Keratinocyte (primary cell): Measurements from ENCODE around the gene ITPR2. TPM values are rescaled to one million over a fixed set of nuclear protein-coding genes. Genes with fewer than 3 reads are reported as not detected.

Experiments used
- DNase-seq: peaks from one replicate; pipeline ENCODE4 v3.0.0-alpha.2; 2011; ENCODE audit warnings: low read depth, missing footprints, low spot score
- FAIRE-seq: peaks from 2 replicates; lab custom pipeline; 2011; peaks lifted over from hg19 to GRCh38; lab: Jason Lieb, UNC
- H2AFZ ChIP-seq: 2 replicates; pipeline ENCODE4 v1.6.0; 2012; ENCODE audit warnings: low read length, control low read depth, inconsistent platforms; ENCODE audit not compliant: control insufficient read depth
- H3K27ac ChIP-seq: 2 replicates; pipeline ENCODE4 v1.5.1; 2011; ENCODE audit warnings: low read length; ENCODE audit not compliant: control insufficient read depth, insufficient read depth
- H3K27me3 ChIP-seq: 3 replicates; pipeline ENCODE4 v1.6.0; 2011; ENCODE audit warnings: low read length; ENCODE audit not compliant: control insufficient read depth, insufficient read depth; ENCODE audit errors: extremely low read depth
- H3K36me3 ChIP-seq, 2 experiments: 2 replicates in 1 of 2; 3 replicates in 1 of 2; pipeline ENCODE4 v1.5.1; 2011; ENCODE audit warnings: low read length in 2 of 2, mild to moderate bottlenecking in 1 of 2; ENCODE audit not compliant: control insufficient read depth in 2 of 2, insufficient read depth in 2 of 2; ENCODE audit errors: extremely low read depth in 1 of 2
- H3K4me1 ChIP-seq: 3 replicates; pipeline ENCODE4 v1.5.1; 2011; ENCODE audit warnings: low read length; ENCODE audit not compliant: control insufficient read depth, insufficient read depth; ENCODE audit errors: extremely low read depth
- H3K4me2 ChIP-seq: 3 replicates; pipeline ENCODE4 v1.6.0; 2011; ENCODE audit warnings: low read depth, low read length; ENCODE audit not compliant: control insufficient read depth, insufficient read depth; ENCODE audit errors: extremely low read depth
- H3K4me3 ChIP-seq, 3 experiments: fragments of 200-600 bp in 1 of 3; sonication (generic) in 1 of 3; 2 replicates in 2 of 3; 3 replicates in 1 of 3; pipeline ENCODE4 v1.5.1; 2011 to 2016; ENCODE audit warnings: low read length in 3 of 3, mild to moderate bottlenecking in 3 of 3, control low read depth in 2 of 3, inconsistent platforms in 1 of 3, low read depth in 1 of 3, mixed read lengths in 1 of 3, mixed run types in 1 of 3, moderate library complexity in 1 of 3; ENCODE audit not compliant: control insufficient read depth in 2 of 3, insufficient read depth in 2 of 3; ENCODE audit errors: extremely low read depth in 1 of 3
- H3K79me2 ChIP-seq: 2 replicates; pipeline ENCODE4 v1.6.0; 2012; ENCODE audit warnings: low read length; ENCODE audit not compliant: control insufficient read depth, insufficient read depth
- H3K9ac ChIP-seq: 3 replicates; pipeline ENCODE4 v1.6.0; 2011; ENCODE audit warnings: low read length; ENCODE audit not compliant: control insufficient read depth, insufficient read depth; ENCODE audit errors: extremely low read depth
- H3K9me1 ChIP-seq: 3 replicates; pipeline ENCODE4 v1.6.0; 2011; ENCODE audit warnings: low read length; ENCODE audit not compliant: control insufficient read depth, insufficient read depth; ENCODE audit errors: extremely low read depth
- H3K9me3 ChIP-seq: 2 replicates; pipeline ENCODE4 v1.5.1; 2012; ENCODE audit warnings: low read depth, low read length; ENCODE audit not compliant: control insufficient read depth
- H4K20me1 ChIP-seq: 3 replicates; pipeline ENCODE4 v1.6.0; 2011; ENCODE audit warnings: low read length; ENCODE audit not compliant: control insufficient read depth, insufficient read depth; ENCODE audit errors: extremely low read depth
- EZH2 ChIP-seq: IDR thresholded peaks from one replicate; pipeline ENCODE4 v1.6.1; 2012; ENCODE audit warnings: inconsistent platforms, mild to moderate bottlenecking, low read length, moderate library complexity
- dilution Hi-C: fragments of 300-500 bp; cut with MboI; formaldehyde crosslinking; loops from one replicate; pipeline ENCODE4 v1.7.0; 2020; ENCODE audit warnings: low sequenced_read_pairs; ENCODE audit not compliant: extremely low pct_ligation_motif_present
- polyA plus RNA-seq, 5 experiments: library from polyadenylated mRNA; depleted of rRNA in 3 of 5; stranded (reverse) in 3 of 5; stranded (forward) in 1 of 5; unstranded in 1 of 5; fragments of >200 nt; gene quantifications; 1 replicate in 1 of 5; 2 replicates in 3 of 5; 3 replicates in 1 of 5; pipeline versions ENCODE4 v1.2.1 to v1.2.3, GENCODE V29; 2011 to 2012; ENCODE audit warnings: missing spikeins in 2 of 5, low read depth in 1 of 5, low replicate concordance in 1 of 5
- TF ChIP-seq, protein P1 (sequence below), 3 experiments: IDR thresholded peaks in 1 of 3; conservative IDR thresholded peaks in 1 of 3; optimal IDR thresholded peaks in 1 of 3; 2 replicates in 2 of 3; 3 replicates in 1 of 3; pipeline versions ENCODE3 to v1.5.1; 2011; ENCODE audit warnings: low read length in 3 of 3, mild to moderate bottlenecking in 3 of 3, moderate library complexity in 2 of 3, control low read depth in 1 of 3, inconsistent platforms in 1 of 3; ENCODE audit not compliant: insufficient read depth in 2 of 3; ENCODE audit errors: extremely low read depth in 1 of 3

Gene ITPR2
- polyA plus RNA-seq, 1 donor (not counting 4 experiments of a cell fraction or from before 2014, with no cell fraction given): 7.6 TPM

DNA sequence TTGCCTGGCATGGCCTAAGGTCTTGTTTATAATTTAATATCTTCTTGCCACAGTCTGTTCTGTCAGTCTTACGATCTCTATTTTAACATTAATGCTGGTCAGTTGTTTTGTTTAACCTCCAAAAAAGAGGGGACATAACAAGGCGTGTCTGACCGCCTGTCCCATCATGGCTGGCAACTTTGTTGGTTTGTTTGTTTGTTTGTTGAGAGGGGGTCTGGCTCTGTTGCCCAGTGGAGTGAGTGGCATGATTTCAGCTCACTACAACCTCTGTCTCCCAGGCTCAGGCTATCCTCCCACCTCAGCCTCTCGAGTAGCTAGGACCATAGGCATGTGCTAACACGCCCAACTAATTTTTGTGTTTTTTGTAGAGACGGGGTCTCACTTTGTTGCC, 36.1 kb upstream of the ITPR2 start:
- dilution Hi-C loops: no loop called here
- H3K4me1 ChIP-seq: peaks cover 13% of the 10 kb centered on the region
- TF ChIP-seq, protein P1, sequence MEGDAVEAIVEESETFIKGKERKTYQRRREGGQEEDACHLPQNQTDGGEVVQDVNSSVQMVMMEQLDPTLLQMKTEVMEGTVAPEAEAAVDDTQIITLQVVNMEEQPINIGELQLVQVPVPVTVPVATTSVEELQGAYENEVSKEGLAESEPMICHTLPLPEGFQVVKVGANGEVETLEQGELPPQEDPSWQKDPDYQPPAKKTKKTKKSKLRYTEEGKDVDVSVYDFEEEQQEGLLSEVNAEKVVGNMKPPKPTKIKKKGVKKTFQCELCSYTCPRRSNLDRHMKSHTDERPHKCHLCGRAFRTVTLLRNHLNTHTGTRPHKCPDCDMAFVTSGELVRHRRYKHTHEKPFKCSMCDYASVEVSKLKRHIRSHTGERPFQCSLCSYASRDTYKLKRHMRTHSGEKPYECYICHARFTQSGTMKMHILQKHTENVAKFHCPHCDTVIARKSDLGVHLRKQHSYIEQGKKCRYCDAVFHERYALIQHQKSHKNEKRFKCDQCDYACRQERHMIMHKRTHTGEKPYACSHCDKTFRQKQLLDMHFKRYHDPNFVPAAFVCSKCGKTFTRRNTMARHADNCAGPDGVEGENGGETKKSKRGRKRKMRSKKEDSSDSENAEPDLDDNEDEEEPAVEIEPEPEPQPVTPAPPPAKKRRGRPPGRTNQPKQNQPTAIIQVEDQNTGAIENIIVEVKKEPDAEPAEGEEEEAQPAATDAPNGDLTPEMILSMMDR (optimal IDR thresholded peaks at IDR 0.05 in 1 of 3, IDR thresholded peaks at IDR 0.05 in 1 of 3, conservative IDR thresholded peaks at IDR 0.05 in 1 of 3; ENCODE audit: extremely low read depth in 1 of 3, insufficient read depth in 2 of 3, low read length in 3 of 3): no peak
- TF ChIP-seq EZH2: no peak
- no peak overlapping the region for H3K4me3 ChIP-seq
- no peak for FAIRE-seq
- no peak overlapping the region for H2AFZ ChIP-seq
- H3K27me3 ChIP-seq: no peaks in the 10 kb centered on the region
- no peak overlapping the region for H3K27ac ChIP-seq
- no peaks in the 10 kb centered on the region for H3K9me3 ChIP-seq
- H3K9me1 ChIP-seq: no peaks in the 10 kb centered on the region
- no peak for DNase-seq
- H3K79me2 ChIP-seq: no peaks in the 10 kb centered on the region
- no peaks in the 10 kb centered on the region for H4K20me1 ChIP-seq
- H3K9ac ChIP-seq: no peak overlapping the region
- no peaks in the 10 kb centered on the region for H3K36me3 ChIP-seq
- no peak overlapping the region for H3K4me2 ChIP-seq

DNA sequence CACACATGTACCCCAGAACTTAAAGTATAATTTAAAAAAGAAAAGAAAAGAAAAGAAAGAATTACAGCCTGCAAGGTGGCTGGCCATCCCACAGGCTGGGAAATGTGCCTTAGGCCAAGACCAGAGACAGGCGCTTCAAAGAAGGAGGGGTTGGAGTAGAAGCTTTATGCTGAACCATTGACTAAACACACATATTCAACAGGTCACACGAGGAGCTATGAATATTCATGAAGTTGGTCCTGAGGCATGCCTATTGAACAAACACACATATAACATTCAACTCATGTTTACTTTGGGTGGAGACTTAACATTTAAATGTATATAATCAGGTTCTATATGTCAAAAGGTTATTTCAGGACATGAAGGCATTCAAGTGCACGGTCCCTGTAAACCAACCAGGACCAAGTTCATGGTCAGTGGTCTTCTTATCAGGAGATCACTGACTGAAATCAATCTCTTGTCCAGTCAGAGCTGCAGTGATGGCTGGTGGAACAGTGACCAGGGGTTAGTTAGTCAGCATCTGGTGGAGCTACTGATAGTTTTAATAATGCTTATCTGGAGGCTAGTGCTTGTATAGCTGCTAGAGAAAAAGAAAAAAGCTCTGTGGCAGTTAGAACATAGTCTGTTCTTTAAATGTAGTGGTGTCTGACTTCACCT, 35.6 kb upstream of the ITPR2 start:
- H3K27me3 ChIP-seq: no peaks in the 10 kb centered on the region
- H3K4me2 ChIP-seq: no peak overlapping the region
- no peak for TF ChIP-seq EZH2
- H3K4me1 ChIP-seq: peaks cover 13% of the 10 kb centered on the region
- H2AFZ ChIP-seq: no peak overlapping the region
- no peaks in the 10 kb centered on the region for H3K9me1 ChIP-seq
- H3K36me3 ChIP-seq: no peaks in the 10 kb centered on the region
- H4K20me1 ChIP-seq: no peaks in the 10 kb centered on the region
- DNase-seq: no peak
- FAIRE-seq: no peak
- H3K79me2 ChIP-seq: no peaks in the 10 kb centered on the region
- no peak overlapping the region for H3K9ac ChIP-seq
- H3K4me3 ChIP-seq: no peak overlapping the region
- dilution Hi-C loops: no loop called here
- H3K27ac ChIP-seq: no peak overlapping the region
- H3K9me3 ChIP-seq: no peaks in the 10 kb centered on the region

DNA sequence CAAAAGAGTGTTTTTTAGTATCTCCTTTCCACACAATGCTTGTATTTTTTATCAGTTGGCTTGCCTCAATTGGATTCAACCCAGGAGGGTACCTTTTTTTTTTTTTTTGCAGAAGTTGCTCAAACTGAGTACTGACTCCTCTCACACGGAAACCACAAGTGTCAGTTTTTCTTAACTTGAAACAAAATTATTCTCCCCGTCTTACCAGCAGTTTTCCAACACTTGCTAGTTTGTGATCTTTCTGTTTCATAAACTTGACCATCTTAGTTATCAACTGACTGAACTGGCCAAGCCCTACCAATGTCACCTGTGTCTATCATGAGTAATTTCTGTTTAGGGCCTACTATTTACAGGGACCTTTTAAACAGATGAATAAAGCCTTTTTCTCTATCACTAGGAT, 34.1 kb upstream of the ITPR2 start:
- Histone ChIP-seq H3K27ac (no peak overlapping the region), H3K36me3 (no peaks in the 10 kb centered on the region), H3K27me3 (no peaks in the 10 kb centered on the region), H3K4me3 (no peak overlapping the region), H4K20me1 (no peaks in the 10 kb centered on the region), H3K9me3 (no peaks in the 10 kb centered on the region), H2AFZ (no peak overlapping the region), H3K4me2 (no peak overlapping the region), H3K9ac (no peak overlapping the region), H3K79me2 (no peaks in the 10 kb centered on the region), H3K4me1 (peaks cover 13% of the 10 kb centered on the region), H3K9me1 (no peaks in the 10 kb centered on the region)
- no peak for TF ChIP-seq EZH2
- TF ChIP-seq, protein P1 (optimal IDR thresholded peaks at IDR 0.05 in 1 of 3, IDR thresholded peaks at IDR 0.05 in 1 of 3, conservative IDR thresholded peaks at IDR 0.05 in 1 of 3; ENCODE audit: extremely low read depth in 1 of 3, insufficient read depth in 2 of 3, low read length in 3 of 3): no peak
- DNase-seq (no peak), FAIRE-seq (no peak)
- dilution Hi-C loops: no loop called here
